NCI-H2227 (cell line): ENCODE data around the gene SEPSECS.
"Not testable (repeated sequence)": the region's sequence is repeated elsewhere in the genome, so short reads cannot be mapped to it uniquely, and the experiment has no call there.

Source experiments
- DNase-seq: peaks from one replicate; lab custom pipeline; 2025; ENCODE audit not compliant: unreplicated experiment; lab: John Stamatoyannopoulos, UW

Gene SEPSECS

GRCh38 chr4:25085671-25086070 lies 74.6 kb downstream of the SEPSECS start:
- DNase-seq, result no peak

DNA sequence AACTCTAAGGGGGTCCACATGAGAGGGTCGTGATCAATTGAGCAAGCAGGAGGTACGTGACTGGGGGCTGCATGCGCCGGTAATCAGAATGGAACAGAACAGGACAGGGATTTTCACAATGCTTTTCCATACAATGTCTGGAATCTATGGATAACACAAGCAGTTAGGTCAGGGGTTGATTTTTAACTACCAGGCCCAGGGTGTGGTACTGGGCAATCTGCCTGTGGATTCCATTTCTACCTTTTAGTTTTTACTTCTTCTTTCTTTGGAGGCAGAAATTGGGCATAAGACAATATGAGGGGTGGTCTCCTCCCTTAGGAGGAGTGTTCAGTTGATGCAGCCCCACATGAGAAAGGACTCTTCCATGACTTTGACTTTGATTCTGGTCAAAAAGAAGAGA lies 76.8 kb downstream of the SEPSECS start:
- not testable (repeated sequence) for DNase-seq

DNA sequence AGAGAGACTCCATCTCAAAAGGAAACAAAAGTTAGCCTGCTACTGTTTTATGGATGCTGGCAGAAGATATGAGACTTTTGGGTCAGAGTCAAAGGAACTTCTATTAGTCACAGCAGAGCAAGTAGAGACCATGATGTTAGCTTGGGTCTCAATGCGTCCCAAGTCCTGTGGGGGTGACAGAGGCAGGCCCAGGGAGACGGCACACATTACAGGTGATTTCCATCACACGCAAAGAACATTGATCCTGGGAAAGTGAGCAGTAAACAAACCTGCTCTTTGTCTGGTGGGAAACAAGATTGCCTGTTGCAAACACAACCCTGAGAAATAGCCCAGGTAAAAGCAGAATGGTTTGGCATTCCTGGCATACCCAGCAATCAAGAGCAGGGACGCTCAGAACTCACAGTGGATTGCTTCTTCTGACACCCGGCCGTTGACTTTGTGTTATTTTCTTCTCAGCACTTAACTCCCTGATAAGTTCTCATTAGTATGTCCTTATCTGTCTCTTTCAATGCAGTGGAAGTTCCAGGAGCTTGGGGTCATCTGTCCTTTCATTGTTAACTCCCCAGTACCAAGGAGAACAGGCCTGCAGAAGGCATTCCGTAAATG lies 78.3 kb downstream of the SEPSECS start:
- DNase-seq, result no peak

- no peak for DNase-seq
These were observed 79.7 kb downstream of the SEPSECS start for GRCh38 chr4:25080571-25080970.

GRCh38 chr4:25078523-25078922 lies 81.7 kb downstream of the SEPSECS start:
- DNase-seq, result no peak

- no peak for DNase-seq
These were observed 83.4 kb downstream of the SEPSECS start for GRCh38 chr4:25076625-25077398.

- DNase-seq, result no peak
These were observed 84.4 kb downstream of the SEPSECS start for GRCh38 chr4:25075851-25076250.

GRCh38 chr4:25075129-25075528 lies 85.1 kb downstream of the SEPSECS start:
- no peak for DNase-seq

- DNase-seq, result no peak
These were observed 89.7 kb downstream of the SEPSECS start for GRCh38 chr4:25070545-25070944.
